Body of pancreas (tissue), 4 donors: ENCODE data around the gene SMCO2.

Experiments
- POLR2A ChIP-seq, 3 donors: fragments of 450-650 bp; IDR thresholded peaks; one replicate each; pipeline ENCODE4 v1.6.1; 2016; ENCODE audit warnings: antibody characterized with exemption in 3 of 3, mild to moderate bottlenecking in 2 of 3
- TF ChIP-seq, protein P1 (sequence below), 7 experiments: fragments of 450-650 bp in 4 of 7; fragments of 200-600 bp in 3 of 7; sonication (generic) in 3 of 7; IDR thresholded peaks; one replicate each; pipeline ENCODE4 v1.5.1; 2016 to 2019; ENCODE audit warnings: antibody characterized with exemption in 7 of 7

DNA sequence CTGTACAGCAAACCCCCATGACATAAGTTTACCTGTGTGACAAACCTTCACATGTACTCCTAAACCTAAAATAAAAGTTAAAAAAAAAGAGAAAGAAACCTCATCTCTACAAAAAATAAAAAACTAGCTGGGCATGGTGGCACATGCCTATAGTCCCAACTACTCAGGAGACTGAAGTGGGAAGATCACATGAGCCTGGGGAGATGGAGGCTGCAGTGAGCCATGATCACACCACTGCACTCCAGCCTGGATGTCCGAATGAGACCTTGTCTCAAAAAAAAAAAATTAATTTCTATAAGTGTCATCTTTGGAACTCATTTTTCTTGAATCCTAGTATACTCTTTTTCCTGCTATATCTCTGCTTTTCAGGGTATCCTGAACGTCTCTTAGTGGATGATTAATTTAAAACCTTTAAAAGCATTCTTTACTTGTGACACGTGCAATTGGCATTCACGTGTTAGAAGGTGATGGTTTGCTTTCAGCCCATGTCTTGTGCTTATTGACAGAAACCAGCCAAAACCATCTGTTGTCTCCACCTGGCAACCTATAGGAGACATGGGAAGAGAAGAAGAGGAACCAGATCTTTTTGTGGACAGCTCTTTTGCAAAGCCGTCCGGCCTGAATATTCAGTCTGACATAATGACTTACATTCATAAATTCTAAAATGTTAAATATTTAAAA is 46.9 kb downstream of the SMCO2 start:
- TF ChIP-seq, protein P1, sequence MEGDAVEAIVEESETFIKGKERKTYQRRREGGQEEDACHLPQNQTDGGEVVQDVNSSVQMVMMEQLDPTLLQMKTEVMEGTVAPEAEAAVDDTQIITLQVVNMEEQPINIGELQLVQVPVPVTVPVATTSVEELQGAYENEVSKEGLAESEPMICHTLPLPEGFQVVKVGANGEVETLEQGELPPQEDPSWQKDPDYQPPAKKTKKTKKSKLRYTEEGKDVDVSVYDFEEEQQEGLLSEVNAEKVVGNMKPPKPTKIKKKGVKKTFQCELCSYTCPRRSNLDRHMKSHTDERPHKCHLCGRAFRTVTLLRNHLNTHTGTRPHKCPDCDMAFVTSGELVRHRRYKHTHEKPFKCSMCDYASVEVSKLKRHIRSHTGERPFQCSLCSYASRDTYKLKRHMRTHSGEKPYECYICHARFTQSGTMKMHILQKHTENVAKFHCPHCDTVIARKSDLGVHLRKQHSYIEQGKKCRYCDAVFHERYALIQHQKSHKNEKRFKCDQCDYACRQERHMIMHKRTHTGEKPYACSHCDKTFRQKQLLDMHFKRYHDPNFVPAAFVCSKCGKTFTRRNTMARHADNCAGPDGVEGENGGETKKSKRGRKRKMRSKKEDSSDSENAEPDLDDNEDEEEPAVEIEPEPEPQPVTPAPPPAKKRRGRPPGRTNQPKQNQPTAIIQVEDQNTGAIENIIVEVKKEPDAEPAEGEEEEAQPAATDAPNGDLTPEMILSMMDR (IDR thresholded peaks at IDR 0.05): no peak
- no peak for TF ChIP-seq POLR2A (IDR thresholded peaks at IDR 0.05)
